ENCODE results near the gene XXYLT1.
A peak's percentile ranks its signal among the peaks of the same experiment; 100 is the strongest.
"Not testable (repeated sequence)": the region's sequence is repeated elsewhere in the genome, so short reads cannot be mapped to it uniquely, and the experiment has no call there.

Gene XXYLT1

DNA sequence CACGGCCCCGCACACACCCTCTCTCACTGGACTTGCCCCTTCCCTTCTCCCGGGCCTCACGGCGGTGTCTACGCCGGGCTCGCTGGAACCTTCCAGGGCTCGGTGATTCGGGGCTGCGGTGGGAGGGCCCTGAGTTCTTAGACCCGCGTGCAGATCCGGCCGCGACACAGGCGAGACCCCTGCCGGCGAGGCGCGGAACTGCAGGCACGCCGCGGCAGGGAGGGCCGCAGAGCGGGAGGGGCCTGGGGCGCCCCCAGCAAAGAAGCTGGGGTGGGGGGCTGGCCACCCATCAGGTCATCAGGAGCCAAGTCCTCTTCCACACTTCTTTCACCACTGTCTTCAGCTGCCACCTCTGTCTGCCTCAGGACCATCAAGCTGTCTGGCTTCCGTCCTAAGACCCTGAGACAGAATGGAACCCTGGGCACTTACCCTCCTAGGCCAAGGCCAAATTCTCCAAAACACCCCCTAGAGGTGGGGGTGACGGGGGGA is 164.5 kb downstream of the XXYLT1 start:
- DNase-seq, result peak; percentile 54

DNA sequence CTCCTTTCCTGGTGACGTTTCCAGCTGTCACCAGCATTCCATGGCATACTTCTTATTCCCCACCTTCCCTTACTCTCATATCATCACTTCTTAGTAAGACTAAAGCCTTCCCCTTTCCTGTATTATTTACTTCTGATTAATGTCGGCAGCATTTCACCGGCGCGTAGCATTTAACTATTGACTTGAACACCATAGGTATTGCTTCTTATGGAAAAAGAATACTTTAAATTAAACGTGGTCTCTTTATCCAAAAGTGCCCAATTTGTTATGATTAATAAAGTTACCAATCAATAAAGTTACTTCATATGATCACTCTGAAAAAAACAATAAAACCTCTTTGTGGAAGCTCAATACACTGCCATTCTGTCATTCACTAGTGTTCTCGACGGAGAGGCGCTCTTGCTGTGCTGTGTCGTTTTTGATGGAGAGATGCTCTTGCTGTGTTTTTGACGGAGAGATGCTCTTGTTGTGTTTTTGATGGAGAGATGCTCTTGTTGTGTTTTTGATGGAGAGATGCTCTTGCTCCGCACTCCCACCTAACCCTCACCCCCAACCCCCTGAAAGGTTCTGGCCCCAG is 165.0 kb downstream of the XXYLT1 start:
- no peak for DNase-seq

DNA sequence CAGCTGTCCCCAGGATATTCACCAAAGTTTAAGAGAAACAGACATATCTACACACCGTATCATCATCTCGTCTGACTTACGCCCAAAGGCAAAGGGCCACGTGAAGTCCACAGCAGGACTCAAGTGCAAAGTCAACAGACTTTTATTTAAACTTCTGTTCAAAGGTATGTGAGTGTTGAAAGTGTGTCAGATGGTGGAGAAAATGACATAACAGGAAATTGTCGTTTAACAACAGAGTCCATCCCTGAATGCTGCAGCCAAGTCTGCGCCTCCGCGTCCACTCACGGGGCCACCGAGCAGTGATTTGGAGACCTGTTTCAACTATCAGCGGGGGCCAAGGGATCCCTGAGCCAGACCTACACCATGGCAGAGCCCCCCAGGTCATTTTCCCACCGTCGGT is 165.6 kb downstream of the XXYLT1 start:
- no peak for DNase-seq

DNA sequence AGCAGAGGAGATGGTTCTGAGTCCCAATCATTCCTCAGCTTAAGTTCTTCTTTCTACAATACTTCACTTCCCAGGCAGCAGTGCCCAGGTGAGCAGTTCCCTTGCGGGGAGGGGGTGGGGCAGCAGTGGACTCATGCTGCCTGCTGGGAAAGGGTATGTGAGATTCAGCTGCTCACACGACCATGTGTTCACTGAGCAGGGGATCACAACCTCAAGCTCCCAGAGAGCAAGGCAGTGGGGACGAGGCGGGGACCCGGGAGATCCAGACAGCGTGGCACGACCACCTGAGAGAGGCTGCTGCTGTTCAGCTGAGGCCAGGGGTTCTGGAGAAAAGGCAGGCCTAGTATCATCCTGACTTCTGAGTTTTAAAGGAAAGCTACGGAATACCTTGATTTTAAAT is 166.6 kb downstream of the XXYLT1 start:
- DNase-seq, result no peak

DNA sequence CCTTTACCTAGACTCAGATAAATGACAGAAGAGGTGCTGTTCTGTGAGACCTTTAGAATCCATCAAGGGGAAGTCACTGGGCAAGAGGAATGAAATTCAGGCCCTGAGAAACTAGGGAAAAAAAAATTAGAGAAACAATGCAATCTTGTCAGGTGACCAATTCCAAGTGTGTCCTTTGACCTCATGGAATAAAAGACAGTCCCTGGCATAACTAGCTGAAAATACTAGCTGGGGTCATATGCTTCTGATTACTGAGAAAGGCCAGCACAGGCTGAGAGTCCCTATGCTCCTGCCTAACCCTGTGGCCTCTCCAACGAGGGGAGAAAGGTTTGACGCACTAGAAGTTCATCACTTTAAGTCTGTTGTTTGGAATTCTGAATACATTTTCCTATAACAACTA is 167.3 kb downstream of the XXYLT1 start:
- no peak for DNase-seq

DNA sequence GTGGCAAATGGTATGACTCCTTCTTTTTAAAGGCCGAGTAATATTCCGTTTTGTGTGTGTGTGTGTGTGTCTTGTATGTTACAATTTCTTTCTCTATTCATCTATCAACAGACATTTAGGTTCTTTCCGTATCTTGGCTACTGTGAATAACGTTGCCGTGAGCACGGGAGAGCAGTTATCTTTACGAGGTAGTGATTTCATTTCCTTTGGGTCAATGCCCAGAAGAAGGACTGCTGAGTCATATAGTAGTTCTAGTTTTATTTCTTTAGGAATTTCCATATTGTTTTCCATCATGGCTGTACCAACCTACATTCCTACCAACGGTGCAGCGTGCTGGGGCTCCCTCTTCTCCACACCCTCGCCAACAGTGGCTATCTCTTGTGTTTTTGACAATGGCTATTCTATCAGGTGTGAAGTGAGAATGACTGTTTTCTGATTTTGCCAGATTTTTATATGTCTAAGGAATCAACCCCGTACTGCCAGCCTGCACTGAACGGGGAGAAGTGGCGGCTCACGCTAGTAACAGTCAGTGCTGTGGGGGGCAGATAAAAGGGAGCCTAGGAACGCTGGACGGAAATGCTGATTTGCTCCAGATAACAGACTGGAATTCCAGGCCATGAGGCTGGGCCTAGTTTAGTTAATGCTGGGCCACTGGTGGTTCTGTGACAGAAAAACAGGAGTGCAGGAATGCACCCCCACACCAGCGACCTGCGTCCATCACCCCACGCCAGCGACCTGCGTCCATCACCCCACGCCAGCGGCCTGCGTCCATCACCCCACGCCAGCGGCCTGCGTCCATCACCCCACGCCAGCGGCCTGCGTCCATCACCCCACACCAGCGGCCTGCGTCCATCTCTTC is 168.1 kb downstream of the XXYLT1 start:
- no peak for DNase-seq

DNA sequence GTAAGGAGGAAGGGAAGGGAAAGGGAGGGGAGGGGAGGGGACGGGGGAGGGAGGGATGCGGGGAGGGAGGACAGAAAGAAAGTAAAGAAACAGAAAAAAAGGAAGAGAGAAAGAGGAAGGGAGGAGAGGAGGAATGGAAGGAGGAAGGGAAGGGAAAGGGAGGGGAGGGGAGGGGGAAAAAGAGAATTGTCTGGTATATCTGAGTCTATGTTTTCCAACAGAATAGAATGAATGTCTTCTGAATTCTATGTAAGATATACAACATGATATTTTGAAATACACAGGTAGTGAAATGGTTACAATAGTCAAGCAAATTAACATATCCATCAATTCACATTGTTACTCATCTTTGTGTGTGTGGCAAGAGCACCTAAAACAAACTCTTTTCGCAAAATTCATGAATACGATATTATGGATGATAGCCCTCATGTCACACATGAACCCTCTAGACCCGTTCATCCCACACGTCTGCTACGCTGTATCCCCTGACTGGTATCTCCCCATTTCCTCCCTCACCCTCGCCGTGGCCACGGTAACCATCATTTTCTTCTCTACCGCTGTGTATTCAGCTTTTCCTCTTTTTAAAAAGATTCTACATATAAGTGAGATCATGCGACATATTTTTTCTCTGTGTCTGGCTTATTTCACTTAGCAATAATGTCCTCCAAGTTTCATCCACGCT is 168.9 kb downstream of the XXYLT1 start:
- no peak for DNase-seq

DNA sequence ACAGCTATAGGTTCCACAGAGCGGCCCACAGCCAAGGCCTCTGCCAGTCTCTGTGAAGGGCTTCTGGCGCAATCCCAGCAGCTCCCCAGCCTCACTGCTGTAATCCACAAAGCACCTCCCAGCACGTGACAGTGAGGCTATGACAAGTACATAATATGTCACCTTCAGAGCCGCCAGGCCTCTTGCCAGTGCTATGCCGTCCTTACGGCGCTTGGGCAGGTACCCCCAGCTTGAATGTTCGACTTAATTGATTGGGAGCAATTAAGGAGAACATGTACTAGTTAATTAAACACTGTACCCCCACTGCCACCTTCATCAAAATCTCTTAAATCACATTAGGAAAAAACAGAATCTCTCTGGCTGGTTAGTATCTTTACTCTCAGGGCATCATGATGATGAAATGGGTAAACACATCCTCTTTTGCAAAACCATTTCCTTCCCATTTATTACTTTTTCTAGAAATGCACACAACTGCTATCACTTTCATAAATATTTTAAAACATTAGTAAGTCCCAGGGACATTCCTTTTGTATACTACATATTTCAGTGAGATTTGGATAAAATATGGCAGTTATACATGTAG is 169.9 kb downstream of the XXYLT1 start:
- no peak for DNase-seq

DNA sequence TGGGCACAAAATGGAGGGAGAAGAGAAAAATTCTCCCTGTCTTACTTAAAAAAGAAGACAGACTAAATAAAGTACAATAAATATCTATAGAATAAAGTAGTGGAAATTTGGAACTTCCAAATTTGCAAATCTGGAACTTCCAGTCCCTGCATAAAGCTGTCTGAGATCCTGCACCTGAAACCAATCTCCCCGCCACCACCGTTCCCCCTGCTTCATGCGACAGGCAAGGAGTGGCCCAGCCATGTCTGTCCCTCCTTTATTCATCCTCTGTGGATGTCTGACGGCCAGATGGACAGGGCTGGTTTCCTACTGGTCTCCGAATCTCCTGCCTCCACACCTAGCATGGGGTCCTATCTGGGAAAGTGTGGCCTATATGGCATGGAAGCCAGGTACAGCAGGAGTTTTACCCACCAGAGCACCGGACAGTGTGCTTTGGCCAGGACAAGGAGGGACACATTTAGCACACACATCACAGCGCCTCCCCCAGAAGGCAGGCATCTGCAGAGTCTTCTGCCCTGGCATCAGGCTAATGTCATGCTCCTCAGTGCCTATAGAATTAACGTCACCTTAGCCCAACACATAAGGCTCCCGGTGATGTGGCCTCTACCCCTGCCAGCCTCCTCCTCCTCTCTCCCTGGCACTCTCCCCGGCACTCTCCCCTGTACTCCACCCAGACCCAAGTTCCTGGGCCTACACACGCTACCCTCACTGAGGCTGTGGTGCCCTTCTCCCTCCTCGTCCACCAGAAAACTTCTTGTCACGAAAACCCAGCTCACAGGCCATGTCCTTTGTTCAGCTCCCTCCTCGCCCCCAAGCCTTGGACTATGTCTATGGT is 170.8 kb downstream of the XXYLT1 start:
- DNase-seq, result no peak

DNA sequence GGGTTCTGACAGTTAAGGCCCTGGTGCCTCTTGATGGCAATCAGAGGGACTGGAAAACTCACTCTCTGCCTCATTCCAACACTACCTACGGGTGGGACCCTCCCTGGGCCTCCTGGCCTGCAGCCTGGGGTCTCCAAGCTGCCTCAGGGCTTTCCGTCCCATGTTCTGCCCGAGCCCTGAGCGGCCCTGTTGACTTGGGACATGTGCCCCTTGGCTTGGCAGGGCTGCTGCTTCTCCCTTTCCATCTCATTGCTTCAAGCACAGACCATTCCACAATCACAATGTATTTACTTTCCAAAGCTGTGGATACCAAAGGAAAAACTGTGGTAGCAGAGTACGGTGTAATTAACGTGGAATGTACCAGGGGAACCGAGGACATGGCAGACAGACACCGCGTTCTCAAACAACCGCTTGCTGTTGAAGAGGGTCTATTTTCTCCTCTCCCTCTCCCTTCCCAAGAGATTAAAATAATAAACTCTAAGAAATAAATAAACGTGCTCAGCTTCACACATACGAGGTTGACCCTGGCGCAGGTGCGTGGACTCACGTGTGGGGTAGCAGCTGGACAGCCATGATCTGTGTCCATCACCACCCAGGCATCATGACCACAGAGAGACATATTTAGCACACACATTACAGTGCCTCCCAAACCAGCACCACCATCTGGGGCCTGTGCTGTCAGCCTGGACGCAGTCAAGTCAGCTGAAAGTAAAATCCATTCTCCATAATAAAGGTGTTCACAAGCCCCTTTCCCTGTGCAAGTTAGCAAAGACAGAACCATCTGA is 172.0 kb downstream of the XXYLT1 start:
- DNase-seq, result no peak

DNA sequence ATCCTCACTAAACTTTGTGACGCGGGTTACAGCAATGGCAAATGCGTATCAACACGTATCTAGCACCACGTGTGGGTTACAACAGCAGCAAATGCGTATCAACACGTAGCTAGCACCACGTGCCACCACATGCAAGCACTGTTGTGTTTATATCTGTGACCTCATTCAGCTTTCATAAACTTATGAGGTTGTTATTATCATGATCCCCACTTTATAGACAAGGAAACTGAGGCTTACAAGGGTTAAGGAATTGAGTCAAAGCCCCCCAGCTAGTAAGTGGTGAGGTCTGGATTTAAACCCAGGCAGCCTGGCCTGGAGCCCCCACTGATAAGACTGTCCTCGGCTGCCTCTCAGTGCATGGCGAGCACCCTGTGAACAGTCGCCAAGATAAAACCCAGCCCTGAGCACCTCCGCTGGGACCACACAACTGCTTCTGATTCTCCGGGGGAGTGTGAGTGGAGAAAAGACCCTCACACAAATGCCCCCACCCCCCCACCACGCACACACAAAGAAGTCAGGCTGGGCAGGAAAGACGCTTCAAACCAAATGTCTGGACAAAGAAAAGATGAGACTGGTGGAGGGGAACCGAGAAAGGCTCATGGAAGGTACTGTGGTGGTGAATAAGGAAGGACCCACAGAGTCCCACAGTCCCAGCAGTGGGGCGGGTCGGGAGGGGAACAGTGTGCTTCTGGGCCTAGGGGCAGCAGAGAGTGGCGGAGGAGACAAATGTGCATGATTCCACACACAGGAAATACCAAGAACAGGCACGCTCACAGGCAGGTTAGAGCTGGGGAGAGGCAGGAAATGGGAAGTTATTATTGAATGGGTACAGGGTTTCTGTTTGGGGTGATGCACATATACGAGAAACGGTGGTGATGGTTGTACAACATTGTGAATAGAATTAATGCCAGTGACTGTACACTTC is 173.4 kb downstream of the XXYLT1 start:
- DNase-seq, result no peak

DNA sequence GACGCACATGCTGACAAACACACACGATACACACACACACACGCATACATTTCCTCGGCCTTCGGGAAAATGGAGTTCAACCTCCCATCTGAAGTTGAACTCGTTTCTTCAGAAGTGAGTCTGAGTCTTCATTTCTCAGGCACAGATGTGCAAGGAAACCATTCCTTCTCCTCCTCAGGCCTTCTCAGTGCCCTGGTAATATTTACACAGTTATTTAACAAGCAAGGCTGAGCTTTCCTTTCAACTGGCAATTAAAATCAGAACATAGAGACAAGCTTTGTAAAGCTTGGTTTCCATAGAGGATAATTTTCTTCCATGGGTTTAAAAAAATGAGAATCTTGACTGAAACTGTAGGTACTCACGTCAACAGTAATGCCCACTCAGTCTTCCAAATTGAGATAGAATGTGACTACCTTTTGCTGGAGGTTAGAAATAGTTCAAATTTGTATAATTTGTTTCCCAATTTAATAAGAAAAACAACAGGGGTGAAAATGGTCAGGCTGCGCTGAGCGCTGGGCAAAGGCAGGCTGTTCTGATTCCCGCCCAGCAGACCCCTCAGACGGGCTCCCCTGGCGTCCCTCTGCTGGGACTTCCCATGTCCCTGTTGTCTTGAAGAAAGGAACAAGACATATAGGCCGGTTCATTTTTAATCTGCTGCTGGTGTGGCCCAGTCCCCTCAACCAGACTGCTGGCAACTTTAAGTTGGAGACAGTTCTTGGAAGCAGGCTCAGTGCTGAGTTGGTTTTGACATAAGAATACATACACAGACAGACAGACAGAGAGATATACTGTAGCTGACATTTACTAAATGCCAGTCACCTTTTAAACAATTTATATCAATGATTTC is 174.3 kb downstream of the XXYLT1 start:
- DNase-seq, result no peak

DNA sequence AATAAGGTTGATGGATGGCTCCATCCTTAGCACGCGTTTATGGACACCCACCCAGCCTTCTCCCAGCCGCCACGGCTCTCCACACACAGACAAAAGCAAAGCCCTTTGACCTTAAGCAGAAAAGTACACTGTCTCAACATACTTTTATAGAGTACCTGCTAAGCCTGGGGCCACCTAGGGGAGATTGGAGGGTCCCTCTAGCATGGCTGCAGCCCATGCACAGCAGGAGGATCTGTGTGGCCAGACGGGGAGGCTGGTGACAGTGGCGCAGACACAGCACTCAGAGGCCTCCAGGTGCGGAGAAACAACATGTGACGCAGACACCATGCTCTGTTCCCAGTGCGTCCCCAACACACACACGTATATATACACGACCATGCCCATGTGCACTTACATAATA is 174.9 kb downstream of the XXYLT1 start:
- DNase-seq, result no peak

DNA sequence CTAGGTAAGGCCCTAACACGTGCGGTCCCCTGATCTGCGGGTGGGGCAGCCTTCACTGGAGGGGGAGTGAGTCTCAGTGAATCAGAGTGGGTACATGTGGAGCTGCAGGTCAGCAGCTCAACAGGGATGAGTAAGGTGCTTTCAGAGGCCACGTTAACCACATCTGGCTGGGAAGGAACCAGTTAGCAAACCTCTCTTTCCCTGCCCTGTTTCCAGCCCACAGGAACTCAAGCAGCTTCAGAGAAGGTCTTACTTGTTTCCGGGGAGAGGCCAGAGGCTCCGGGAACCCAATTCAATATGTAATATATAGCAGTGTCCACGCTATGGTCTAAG is 175.3 kb downstream of the XXYLT1 start:
- DNase-seq, result no peak

DNA sequence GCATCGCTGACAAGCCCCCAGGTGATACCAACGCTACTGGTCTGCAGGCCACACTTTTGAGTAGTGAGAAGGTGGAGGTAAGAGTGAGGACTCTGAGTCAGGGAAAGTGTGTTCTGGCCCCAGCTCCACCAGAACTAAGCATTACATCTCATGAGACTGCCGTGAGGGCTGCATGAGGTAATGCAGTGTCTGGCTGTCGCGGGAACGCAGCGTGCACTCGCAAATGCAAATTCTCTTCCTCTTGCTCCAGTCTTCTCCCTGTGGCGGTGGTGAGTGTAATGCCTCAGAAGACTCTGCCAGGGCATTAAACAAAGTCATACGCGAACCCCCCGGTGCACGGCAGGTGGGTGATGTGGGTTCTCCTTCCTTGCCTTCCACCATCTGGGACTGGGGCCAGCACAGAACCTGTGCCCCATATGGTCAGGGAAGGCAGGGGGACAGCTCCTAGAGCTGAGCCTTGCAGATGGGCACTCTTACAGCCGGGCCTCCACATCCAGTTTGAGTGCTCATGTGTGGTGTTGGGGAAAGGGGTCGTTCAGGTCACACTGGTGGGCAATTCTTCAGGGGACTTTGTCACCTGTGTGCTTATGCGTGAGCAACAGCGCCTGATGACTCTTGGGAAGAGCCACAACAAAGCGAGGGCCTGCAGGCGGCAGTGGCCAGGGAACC is 175.8 kb downstream of the XXYLT1 start:
- DNase-seq, result no peak

DNA sequence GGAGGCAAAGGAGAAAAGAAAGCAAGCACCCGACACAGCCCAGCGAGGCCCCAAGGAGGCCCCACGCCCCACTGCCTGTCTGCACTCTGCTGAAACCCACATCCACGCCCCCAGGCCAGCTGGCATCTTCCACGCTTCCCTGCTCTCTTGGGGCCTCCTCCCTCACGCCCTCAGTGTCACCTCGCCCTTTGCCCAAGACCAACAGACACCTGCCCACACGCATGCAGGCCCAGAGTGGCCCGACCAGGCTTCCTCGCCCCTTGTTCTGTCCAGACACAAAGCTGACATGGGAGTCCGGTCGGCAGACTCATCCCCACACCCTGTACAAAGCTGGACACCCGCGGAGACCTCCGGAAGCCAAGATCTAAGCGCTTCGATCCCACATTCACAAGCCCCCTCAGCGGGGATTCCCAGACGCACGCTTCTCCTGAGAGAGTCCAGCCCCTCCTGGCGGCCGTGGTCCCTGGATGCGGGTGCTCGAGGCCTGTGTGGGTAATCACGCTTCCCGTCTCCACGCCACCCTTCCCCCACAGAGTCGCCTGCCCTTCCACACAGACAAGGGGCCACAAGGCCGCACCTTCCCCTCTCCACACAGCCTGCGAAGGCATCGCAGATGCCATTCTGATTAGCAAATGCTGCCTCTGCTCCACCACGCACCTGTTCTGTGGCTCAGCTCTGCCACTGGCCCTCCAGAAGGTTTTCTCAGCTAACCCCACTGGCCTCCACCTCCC is 176.6 kb downstream of the XXYLT1 start:
- no peak for DNase-seq

DNA sequence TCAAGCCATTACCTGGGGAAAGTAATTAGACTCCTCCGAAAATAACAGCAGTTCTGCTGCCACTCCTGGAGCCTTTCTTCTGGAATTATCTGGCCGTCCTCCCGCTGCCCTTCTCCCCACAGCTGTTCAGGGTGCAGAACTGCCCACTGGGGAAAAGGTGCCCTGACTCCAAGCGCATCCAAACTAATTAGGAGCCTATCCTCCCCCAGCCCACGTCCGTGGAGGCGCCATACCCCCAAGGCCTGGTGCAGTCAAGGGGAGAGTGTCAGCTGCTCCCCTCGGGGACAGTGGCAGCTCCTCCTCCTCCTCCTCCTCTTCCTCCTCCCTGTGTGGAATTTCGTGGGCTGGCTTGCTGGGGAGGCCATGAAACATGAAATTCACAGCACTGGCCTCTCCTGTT is 177.2 kb downstream of the XXYLT1 start:
- no peak for DNase-seq

DNA sequence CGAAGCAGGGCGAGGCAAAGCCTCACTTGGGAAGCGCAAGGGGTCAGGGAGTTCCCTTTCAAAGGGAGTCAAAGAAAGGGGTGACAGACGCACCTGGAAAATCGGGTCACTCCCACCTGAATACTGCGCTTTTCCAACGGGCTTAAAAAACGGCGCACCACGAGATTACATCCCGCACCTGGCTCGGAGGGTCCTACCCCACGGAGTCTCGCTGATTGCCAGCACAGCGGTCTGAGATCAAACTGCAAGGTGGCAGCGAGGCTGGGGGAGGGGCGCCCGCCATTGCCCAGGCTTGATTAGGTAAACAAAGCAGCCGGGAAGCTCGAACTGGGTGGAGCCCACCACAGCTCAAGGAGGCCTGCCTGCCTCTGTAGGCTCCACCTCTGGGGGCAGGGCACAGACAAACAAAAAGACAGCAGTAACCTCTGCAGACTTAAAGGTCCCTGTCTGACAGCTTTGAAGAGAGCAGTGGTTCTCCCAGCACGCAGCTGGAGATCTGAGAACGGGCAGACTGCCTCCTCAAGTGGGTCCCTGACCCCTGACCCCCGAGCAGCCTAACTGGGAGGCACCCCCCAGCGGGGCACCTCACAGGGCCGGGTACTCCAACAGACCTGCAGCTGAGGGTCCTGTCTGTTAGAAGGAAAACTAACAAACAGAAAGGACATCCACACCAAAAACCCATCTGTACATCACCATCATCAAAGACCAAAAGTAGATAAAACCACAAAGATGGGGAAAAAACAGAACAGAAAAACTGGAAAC is 182.9 kb downstream of the XXYLT1 start:
- DNase-seq, result not testable (repeated sequence)
